RCC 7860 (cell line): ENCODE measurements around the gene PDE8A.
A peak's percentile ranks its signal among the peaks of the same experiment; 100 is the strongest.

Source experiments
- DNase-seq: peaks from one replicate; pipeline ENCODE4 v3.0.0-alpha.2; 2015; ENCODE audit warnings: low spot score
- FAIRE-seq: peaks from 2 replicates; lab custom pipeline; 2012; peaks lifted over from hg19 to GRCh38; lab: Jason Lieb, UNC

The PDE8A gene

GRCh38 chr15:85029221-85029620 lies 47.6 kb downstream of the PDE8A start:
- FAIRE-seq (no peak), DNase-seq (no peak)

- FAIRE-seq, result peak; percentile 83
- peak; percentile 57 for DNase-seq
Measured at GRCh38 chr15:85030301-85030929, 48.8 kb downstream of the PDE8A start.

GRCh38 chr15:85031086-85031943 lies 49.7 kb downstream of the PDE8A start:
- DNase-seq (no peak), FAIRE-seq (no peak)

- FAIRE-seq, result no peak
- no peak for DNase-seq
Measured at GRCh38 chr15:85031944-85032558, 50.4 kb downstream of the PDE8A start.

- FAIRE-seq, result no peak
- no peak for DNase-seq
Measured at GRCh38 chr15:85033148-85033547, 51.5 kb downstream of the PDE8A start.

- no peak for DNase-seq
- FAIRE-seq, result no peak
Measured at GRCh38 chr15:85034276-85034675, 52.6 kb downstream of the PDE8A start.

GRCh38 chr15:85035980-85036379 lies 54.3 kb downstream of the PDE8A start:
- FAIRE-seq (no peak), DNase-seq (no peak)

GRCh38 chr15:85036716-85037115 lies 55.1 kb downstream of the PDE8A start:
- DNase-seq, result no peak
- no peak for FAIRE-seq

GRCh38 chr15:85037641-85038040 lies 56.0 kb downstream of the PDE8A start:
- FAIRE-seq, result no peak
- DNase-seq, result no peak

- DNase-seq (no peak), FAIRE-seq (no peak)
Measured at GRCh38 chr15:85041230-85041629, 59.6 kb downstream of the PDE8A start.

- peak; percentile 39 for DNase-seq
- no peak for FAIRE-seq
Measured at GRCh38 chr15:85044251-85044853, 62.7 kb downstream of the PDE8A start.

GRCh38 chr15:85044894-85045293 lies 63.2 kb downstream of the PDE8A start:
- no peak for DNase-seq
- no peak for FAIRE-seq

- no peak for DNase-seq
- FAIRE-seq, result no peak
Measured at GRCh38 chr15:85045615-85046014, 64.0 kb downstream of the PDE8A start.

- DNase-seq, result peak; percentile 63
- FAIRE-seq, result peak; percentile 23
Measured at GRCh38 chr15:85047271-85047948, 65.8 kb downstream of the PDE8A start.

- FAIRE-seq (no peak), DNase-seq (no peak)
Measured at GRCh38 chr15:85048430-85048829, 66.8 kb downstream of the PDE8A start.

GRCh38 chr15:85049805-85050204 lies 68.1 kb downstream of the PDE8A start:
- DNase-seq, result no peak
- FAIRE-seq, result no peak

GRCh38 chr15:85059734-85060133 lies 78.1 kb downstream of the PDE8A start:
- DNase-seq (no peak), FAIRE-seq (no peak)

GRCh38 chr15:85062560-85062959 lies 80.9 kb downstream of the PDE8A start:
- no peak for DNase-seq
- FAIRE-seq, result no peak

GRCh38 chr15:85063088-85063487 lies 81.4 kb downstream of the PDE8A start:
- DNase-seq (no peak), FAIRE-seq (no peak)

- FAIRE-seq, result no peak
- DNase-seq, result no peak
Measured at GRCh38 chr15:85063522-85064079, 81.9 kb downstream of the PDE8A start.

GRCh38 chr15:85064710-85065109 lies 83.1 kb downstream of the PDE8A start:
- FAIRE-seq (no peak), DNase-seq (no peak)
